Testis (tissue), 2 donors: ENCODE results near the gene CACNA1S.

Experiments used
- POLR2A ChIP-seq: fragments of 450-650 bp; IDR thresholded peaks from one replicate; pipeline ENCODE4 v1.6.1; 2017; ENCODE audit warnings: antibody characterized with exemption, mild to moderate bottlenecking, moderate library complexity
- TF ChIP-seq, protein P1 (sequence below), 3 experiments: fragments of 450-650 bp in 2 of 3; fragments of 200-600 bp in 1 of 3; sonication (generic) in 1 of 3; IDR thresholded peaks; one replicate each; pipeline ENCODE4 v1.5.1; 2016 to 2019; ENCODE audit warnings: antibody characterized with exemption in 3 of 3, mild to moderate bottlenecking in 2 of 3, moderate library complexity in 1 of 3

DNA sequence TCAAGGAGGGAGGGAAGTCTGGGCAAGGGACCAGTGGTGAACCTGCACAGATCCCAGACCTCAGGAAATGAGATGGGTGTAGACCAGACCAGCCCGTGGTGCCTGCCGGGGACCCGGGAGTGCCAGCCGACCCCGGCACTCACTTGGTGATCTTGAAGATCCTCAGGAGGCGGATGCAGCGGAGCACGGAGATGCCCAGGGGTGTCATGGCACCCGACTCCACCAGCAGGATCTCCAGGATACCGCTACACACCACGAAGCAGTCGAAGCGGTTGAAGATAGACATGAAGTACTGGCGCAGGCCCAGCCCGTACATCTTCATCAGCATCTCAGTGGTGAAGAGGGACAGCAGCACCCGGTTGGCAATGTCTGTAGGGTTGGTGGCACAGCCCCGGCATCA, 34.5 kb downstream of the CACNA1S start:
- TF ChIP-seq POLR2A, result no peak
- TF ChIP-seq, protein P1, sequence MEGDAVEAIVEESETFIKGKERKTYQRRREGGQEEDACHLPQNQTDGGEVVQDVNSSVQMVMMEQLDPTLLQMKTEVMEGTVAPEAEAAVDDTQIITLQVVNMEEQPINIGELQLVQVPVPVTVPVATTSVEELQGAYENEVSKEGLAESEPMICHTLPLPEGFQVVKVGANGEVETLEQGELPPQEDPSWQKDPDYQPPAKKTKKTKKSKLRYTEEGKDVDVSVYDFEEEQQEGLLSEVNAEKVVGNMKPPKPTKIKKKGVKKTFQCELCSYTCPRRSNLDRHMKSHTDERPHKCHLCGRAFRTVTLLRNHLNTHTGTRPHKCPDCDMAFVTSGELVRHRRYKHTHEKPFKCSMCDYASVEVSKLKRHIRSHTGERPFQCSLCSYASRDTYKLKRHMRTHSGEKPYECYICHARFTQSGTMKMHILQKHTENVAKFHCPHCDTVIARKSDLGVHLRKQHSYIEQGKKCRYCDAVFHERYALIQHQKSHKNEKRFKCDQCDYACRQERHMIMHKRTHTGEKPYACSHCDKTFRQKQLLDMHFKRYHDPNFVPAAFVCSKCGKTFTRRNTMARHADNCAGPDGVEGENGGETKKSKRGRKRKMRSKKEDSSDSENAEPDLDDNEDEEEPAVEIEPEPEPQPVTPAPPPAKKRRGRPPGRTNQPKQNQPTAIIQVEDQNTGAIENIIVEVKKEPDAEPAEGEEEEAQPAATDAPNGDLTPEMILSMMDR (IDR thresholded peaks at IDR 0.05), result no peak
